Ovary (tissue), 3 donors: ENCODE results near the gene MPRIP.

Experiments used
- CTCF ChIP-seq, 3 donors: fragments of 450-650 bp in 2 of 3; fragments of 200-600 bp in 1 of 3; IDR thresholded peaks; one replicate each; pipeline versions ENCODE4 v1.5.1 to v1.8.0; 2016 to 2022; ENCODE audit warnings: antibody characterized with exemption in 3 of 3, mild to moderate bottlenecking in 1 of 3
- EP300 ChIP-seq: sonication (generic); formaldehyde crosslinking; IDR thresholded peaks from one replicate; pipeline ENCODE4 v1.6.1; 2017; ENCODE audit warnings: antibody characterized with exemption
- POLR2A ChIP-seq: fragments of 450-650 bp; IDR thresholded peaks from one replicate; pipeline ENCODE4 v1.6.1; 2017; ENCODE audit warnings: antibody characterized with exemption, mild to moderate bottlenecking, moderate library complexity
- donor health status: DM: no; HTN: no; CAD: no.

GRCh38 chr17:17025621-17026020 lies 16.6 kb upstream of the MPRIP start:
- TF ChIP-seq CTCF (IDR thresholded peaks at IDR 0.05) (no peak), POLR2A (no peak), EP300 (no peak)
